ENCODE results near the gene LPO.

LPO gene

GRCh38 chr17:58268326-58268725, 29.9 kb downstream of the LPO start:
- ATAC-seq (replicated peaks; ENCODE audit: extremely low read depth, poor library complexity, severe bottlenecking), result no peak
- peaks cover 2% of the 10 kb centered on the region for H3K36me3 Mint-ChIP-seq (ENCODE audit: insufficient read depth)
- peak in 1 of 2 donors; percentile 8 for DNase-seq (ENCODE audit: low spot score in 2 of 2)

GRCh38 chr17:58268774-58269556, 30.6 kb downstream of the LPO start:
- DNase-seq (ENCODE audit: low spot score in 2 of 2) (no peak), ATAC-seq (replicated peaks; ENCODE audit: extremely low read depth, poor library complexity, severe bottlenecking) (no peak)
- Mint-ChIP-seq H3K4me3 (no peak overlapping the region), H3K27me3 (peaks cover 65% of the 10 kb centered on the region), H3K4me1 (no peaks in the 10 kb centered on the region), H3K36me3 (ENCODE audit: insufficient read depth) (peaks cover 2% of the 10 kb centered on the region), H3K27ac (ENCODE audit: low read depth) (no peak overlapping the region), H3K9me3 (no peaks in the 10 kb centered on the region)

More at GRCh38 chr17:58268326-58268725, 29.9 kb downstream of the LPO start:
- Mint-ChIP-seq H3K27ac (ENCODE audit: low read depth) (no peak overlapping the region), H3K4me3 (no peak overlapping the region), H3K4me1 (no peaks in the 10 kb centered on the region), H3K9me3 (no peaks in the 10 kb centered on the region), H3K27me3 (peaks cover 66% of the 10 kb centered on the region)

- no peaks in the 10 kb centered on the region for H3K4me1 Mint-ChIP-seq
Measured at GRCh38 chr17:58269557-58270291, 31.3 kb downstream of the LPO start.

GRCh38 chr17:58270476-58271215, 32.3 kb downstream of the LPO start:
- ATAC-seq (replicated peaks; ENCODE audit: extremely low read depth, poor library complexity, severe bottlenecking) (no peak), DNase-seq (ENCODE audit: low spot score in 2 of 2) (peak in 1 of 2 donors; percentile 7)
- Mint-ChIP-seq H3K4me3 (no peak overlapping the region), H3K36me3 (ENCODE audit: insufficient read depth) (no peaks in the 10 kb centered on the region), H3K9me3 (no peaks in the 10 kb centered on the region), H3K4me1 (no peaks in the 10 kb centered on the region), H3K27me3 (peaks cover 56% of the 10 kb centered on the region), H3K27ac (ENCODE audit: low read depth) (no peak overlapping the region)

More at GRCh38 chr17:58269557-58270291, 31.3 kb downstream of the LPO start:
- H3K36me3 Mint-ChIP-seq (ENCODE audit: insufficient read depth), result no peaks in the 10 kb centered on the region
- no peak for ATAC-seq (replicated peaks; ENCODE audit: extremely low read depth, poor library complexity, severe bottlenecking)
- no peak overlapping the region for H3K4me3 Mint-ChIP-seq
- DNase-seq (ENCODE audit: low spot score in 2 of 2), result peak in 1 of 2 donors; percentile 8
- H3K27me3 Mint-ChIP-seq, result peaks cover 65% of the 10 kb centered on the region
- H3K27ac Mint-ChIP-seq (ENCODE audit: low read depth), result no peak overlapping the region
- no peaks in the 10 kb centered on the region for H3K9me3 Mint-ChIP-seq

GRCh38 chr17:58271216-58271931, 33.0 kb downstream of the LPO start:
- H3K4me1 Mint-ChIP-seq, result no peaks in the 10 kb centered on the region
- no peak overlapping the region for H3K27ac Mint-ChIP-seq (ENCODE audit: low read depth)
- DNase-seq (ENCODE audit: low spot score in 2 of 2) (no peak), ATAC-seq (replicated peaks; ENCODE audit: extremely low read depth, poor library complexity, severe bottlenecking) (no peak)
- no peaks in the 10 kb centered on the region for H3K9me3 Mint-ChIP-seq
- H3K36me3 Mint-ChIP-seq (ENCODE audit: insufficient read depth), result no peaks in the 10 kb centered on the region
- H3K4me3 Mint-ChIP-seq, result no peak overlapping the region
- peaks cover 49% of the 10 kb centered on the region for H3K27me3 Mint-ChIP-seq

- H3K4me1 Mint-ChIP-seq, result no peaks in the 10 kb centered on the region
- H3K4me3 Mint-ChIP-seq, result no peak overlapping the region
- ATAC-seq (replicated peaks; ENCODE audit: extremely low read depth, poor library complexity, severe bottlenecking) (no peak), DNase-seq (ENCODE audit: low spot score in 2 of 2) (no peak)
- no peaks in the 10 kb centered on the region for H3K36me3 Mint-ChIP-seq (ENCODE audit: insufficient read depth)
- no peak overlapping the region for H3K27ac Mint-ChIP-seq (ENCODE audit: low read depth)
- H3K9me3 Mint-ChIP-seq, result no peaks in the 10 kb centered on the region
- peaks cover 38% of the 10 kb centered on the region for H3K27me3 Mint-ChIP-seq
Measured at GRCh38 chr17:58272367-58273280, 34.2 kb downstream of the LPO start.

GRCh38 chr17:58273453-58274104, 35.2 kb downstream of the LPO start:
- Mint-ChIP-seq H3K4me3 (no peak overlapping the region), H3K9me3 (no peaks in the 10 kb centered on the region), H3K4me1 (no peaks in the 10 kb centered on the region), H3K27ac (ENCODE audit: low read depth) (no peak overlapping the region), H3K36me3 (ENCODE audit: insufficient read depth) (no peaks in the 10 kb centered on the region), H3K27me3 (peaks cover 34% of the 10 kb centered on the region)
- ATAC-seq (replicated peaks; ENCODE audit: extremely low read depth, poor library complexity, severe bottlenecking) (no peak), DNase-seq (ENCODE audit: low spot score in 2 of 2) (no peak)

- no peak overlapping the region for H3K4me3 Mint-ChIP-seq
- H3K27me3 Mint-ChIP-seq, result peaks cover 49% of the 10 kb centered on the region
- H3K27ac Mint-ChIP-seq (ENCODE audit: low read depth), result no peak overlapping the region
- no peaks in the 10 kb centered on the region for H3K9me3 Mint-ChIP-seq
- no peaks in the 10 kb centered on the region for H3K4me1 Mint-ChIP-seq
- DNase-seq (ENCODE audit: low spot score in 2 of 2), result no peak
- H3K36me3 Mint-ChIP-seq (ENCODE audit: insufficient read depth), result no peaks in the 10 kb centered on the region
- ATAC-seq (replicated peaks; ENCODE audit: extremely low read depth, poor library complexity, severe bottlenecking), result no peak
Measured at GRCh38 chr17:58275417-58275816, 37.0 kb downstream of the LPO start.

- ATAC-seq (replicated peaks; ENCODE audit: extremely low read depth, poor library complexity, severe bottlenecking) (no peak), DNase-seq (ENCODE audit: low spot score in 2 of 2) (no peak)
- no peak overlapping the region for H3K4me3 Mint-ChIP-seq
- H3K27me3 Mint-ChIP-seq, result peaks cover 50% of the 10 kb centered on the region
- no peaks in the 10 kb centered on the region for H3K9me3 Mint-ChIP-seq
- H3K27ac Mint-ChIP-seq (ENCODE audit: low read depth), result no peak overlapping the region
- H3K36me3 Mint-ChIP-seq (ENCODE audit: insufficient read depth), result no peaks in the 10 kb centered on the region
- no peaks in the 10 kb centered on the region for H3K4me1 Mint-ChIP-seq
Measured at GRCh38 chr17:58276423-58276822, 38.0 kb downstream of the LPO start.

GRCh38 chr17:58277107-58277801, 38.9 kb downstream of the LPO start:
- ATAC-seq (replicated peaks; ENCODE audit: extremely low read depth, poor library complexity, severe bottlenecking), result no peak
- H3K4me3 Mint-ChIP-seq, result no peak overlapping the region

More at GRCh38 chr17:58277107-58277801, 38.9 kb downstream of the LPO start:
- Mint-ChIP-seq H3K36me3 (ENCODE audit: insufficient read depth) (no peaks in the 10 kb centered on the region), H3K4me1 (no peaks in the 10 kb centered on the region), H3K27ac (ENCODE audit: low read depth) (no peak overlapping the region), H3K9me3 (no peaks in the 10 kb centered on the region), H3K27me3 (peaks cover 45% of the 10 kb centered on the region)
- DNase-seq (ENCODE audit: low spot score in 2 of 2), result no peak
